ENCODE results near the gene NCAPG2.

Gene NCAPG2

DNA sequence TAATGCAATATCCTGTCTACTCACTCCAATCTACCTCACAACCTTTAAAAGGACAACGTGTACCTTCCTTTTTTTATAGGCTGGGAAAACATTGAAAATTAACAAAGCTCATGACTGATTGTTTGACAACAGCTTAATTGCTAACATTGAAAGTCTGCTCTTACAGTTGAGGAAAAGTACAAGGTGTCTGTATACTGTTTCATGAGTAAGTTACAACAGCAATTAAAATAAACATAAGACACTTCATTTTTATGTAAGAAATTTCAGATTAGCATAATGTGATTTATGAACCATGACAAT is 28.6 kb upstream of the NCAPG2 start:
- Histone ChIP-seq H3K79me2 (ENCODE audit: insufficient read depth, low read depth) (no peaks in the 10 kb centered on the region), H3K36me3 (ENCODE audit: insufficient read depth) (no peaks in the 10 kb centered on the region), H3K4me1 (ENCODE audit: low read depth, poor library complexity, severe bottlenecking) (no peaks in the 10 kb centered on the region), H4K20me1 (ENCODE audit: insufficient read depth) (no peaks in the 10 kb centered on the region), H3K4me3 (IDR thresholded peaks at IDR 0.05; ENCODE audit: insufficient read depth, low read depth, low read length) (no peak overlapping the region), H3K9ac (no peak overlapping the region), H3K27ac (no peak overlapping the region), H3K4me2 (no peak overlapping the region), H2AFZ (ENCODE audit: low read depth) (no peak overlapping the region), H3K27me3 (ENCODE audit: insufficient read depth, low read depth) (no peaks in the 10 kb centered on the region)
- TF ChIP-seq, protein P1, sequence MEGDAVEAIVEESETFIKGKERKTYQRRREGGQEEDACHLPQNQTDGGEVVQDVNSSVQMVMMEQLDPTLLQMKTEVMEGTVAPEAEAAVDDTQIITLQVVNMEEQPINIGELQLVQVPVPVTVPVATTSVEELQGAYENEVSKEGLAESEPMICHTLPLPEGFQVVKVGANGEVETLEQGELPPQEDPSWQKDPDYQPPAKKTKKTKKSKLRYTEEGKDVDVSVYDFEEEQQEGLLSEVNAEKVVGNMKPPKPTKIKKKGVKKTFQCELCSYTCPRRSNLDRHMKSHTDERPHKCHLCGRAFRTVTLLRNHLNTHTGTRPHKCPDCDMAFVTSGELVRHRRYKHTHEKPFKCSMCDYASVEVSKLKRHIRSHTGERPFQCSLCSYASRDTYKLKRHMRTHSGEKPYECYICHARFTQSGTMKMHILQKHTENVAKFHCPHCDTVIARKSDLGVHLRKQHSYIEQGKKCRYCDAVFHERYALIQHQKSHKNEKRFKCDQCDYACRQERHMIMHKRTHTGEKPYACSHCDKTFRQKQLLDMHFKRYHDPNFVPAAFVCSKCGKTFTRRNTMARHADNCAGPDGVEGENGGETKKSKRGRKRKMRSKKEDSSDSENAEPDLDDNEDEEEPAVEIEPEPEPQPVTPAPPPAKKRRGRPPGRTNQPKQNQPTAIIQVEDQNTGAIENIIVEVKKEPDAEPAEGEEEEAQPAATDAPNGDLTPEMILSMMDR (conservative IDR thresholded peaks at IDR 0.05; ENCODE audit: low read depth, low read length): no peak

DNA sequence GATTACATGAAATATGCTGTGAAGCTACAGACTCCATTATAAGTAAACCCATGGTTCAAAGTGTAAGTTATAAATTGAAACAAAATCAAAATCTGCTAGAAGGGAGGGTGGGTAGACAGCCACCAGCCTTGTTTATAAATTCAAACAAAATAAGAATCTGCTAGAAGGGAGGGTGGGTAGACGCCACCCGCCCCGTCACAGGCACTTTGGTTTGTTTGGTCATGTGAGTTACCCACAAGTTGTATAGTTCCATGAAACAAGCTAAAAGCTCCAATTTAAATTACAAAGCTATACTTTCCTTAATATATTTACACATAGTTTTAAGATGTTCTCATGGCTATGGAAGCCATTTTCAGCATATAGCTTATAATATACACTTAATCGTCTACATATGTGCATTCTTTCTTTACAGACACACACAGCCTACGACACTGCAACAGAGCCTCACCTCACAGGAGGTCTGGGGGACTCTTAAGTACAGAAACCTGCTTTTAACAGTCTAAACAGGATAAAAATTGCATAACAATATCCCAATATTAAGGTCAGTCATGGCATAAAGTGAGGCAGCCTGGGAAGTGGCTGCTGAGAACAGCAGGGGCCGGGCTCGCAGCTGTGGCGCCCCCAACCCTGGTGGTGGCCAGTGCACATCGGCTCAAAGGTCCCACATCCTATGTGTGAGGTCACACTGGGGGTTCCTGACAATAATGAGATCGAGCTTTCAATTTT is 28.1 kb upstream of the NCAPG2 start:
- Histone ChIP-seq H3K79me2 (ENCODE audit: insufficient read depth, low read depth) (no peaks in the 10 kb centered on the region), H3K4me3 (IDR thresholded peaks at IDR 0.05; ENCODE audit: insufficient read depth, low read depth, low read length) (no peak overlapping the region), H3K27ac (no peak overlapping the region), H3K4me1 (ENCODE audit: low read depth, poor library complexity, severe bottlenecking) (no peaks in the 10 kb centered on the region), H3K36me3 (ENCODE audit: insufficient read depth) (no peaks in the 10 kb centered on the region), H3K4me2 (no peak overlapping the region), H3K27me3 (ENCODE audit: insufficient read depth, low read depth) (no peaks in the 10 kb centered on the region), H2AFZ (ENCODE audit: low read depth) (no peak overlapping the region), H3K9ac (no peak overlapping the region), H4K20me1 (ENCODE audit: insufficient read depth) (no peaks in the 10 kb centered on the region)
- TF ChIP-seq, protein P1 (conservative IDR thresholded peaks at IDR 0.05; ENCODE audit: low read depth, low read length): no peak

DNA sequence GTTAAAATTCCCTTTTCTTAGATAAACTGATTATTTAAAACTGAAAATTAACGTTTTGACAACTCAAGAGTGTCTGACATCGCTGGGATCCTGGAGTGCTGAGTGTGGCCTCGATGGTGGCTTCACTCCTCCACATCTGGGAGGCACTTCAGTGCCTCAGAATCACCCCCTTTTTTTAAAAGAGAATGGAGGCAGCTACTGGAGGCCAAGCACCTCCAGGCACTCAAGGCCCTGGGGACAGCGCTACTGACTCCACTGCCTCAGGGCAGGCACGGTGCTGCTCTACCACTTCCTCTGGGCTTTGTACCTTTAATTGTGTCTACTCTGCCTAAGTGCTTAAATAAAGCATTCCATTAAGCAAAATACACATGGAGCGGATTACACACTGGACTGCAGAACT is 27.2 kb upstream of the NCAPG2 start:
- Histone ChIP-seq H3K4me3 (IDR thresholded peaks at IDR 0.05; ENCODE audit: insufficient read depth, low read depth, low read length) (no peak overlapping the region), H3K79me2 (ENCODE audit: insufficient read depth, low read depth) (no peaks in the 10 kb centered on the region), H3K36me3 (ENCODE audit: insufficient read depth) (no peaks in the 10 kb centered on the region), H2AFZ (ENCODE audit: low read depth) (no peak overlapping the region), H3K4me1 (ENCODE audit: low read depth, poor library complexity, severe bottlenecking) (no peaks in the 10 kb centered on the region), H3K27ac (no peak overlapping the region), H4K20me1 (ENCODE audit: insufficient read depth) (no peaks in the 10 kb centered on the region), H3K4me2 (no peak overlapping the region), H3K27me3 (ENCODE audit: insufficient read depth, low read depth) (no peaks in the 10 kb centered on the region), H3K9ac (no peak overlapping the region)
- TF ChIP-seq, protein P1 (conservative IDR thresholded peaks at IDR 0.05; ENCODE audit: low read depth, low read length): no peak

DNA sequence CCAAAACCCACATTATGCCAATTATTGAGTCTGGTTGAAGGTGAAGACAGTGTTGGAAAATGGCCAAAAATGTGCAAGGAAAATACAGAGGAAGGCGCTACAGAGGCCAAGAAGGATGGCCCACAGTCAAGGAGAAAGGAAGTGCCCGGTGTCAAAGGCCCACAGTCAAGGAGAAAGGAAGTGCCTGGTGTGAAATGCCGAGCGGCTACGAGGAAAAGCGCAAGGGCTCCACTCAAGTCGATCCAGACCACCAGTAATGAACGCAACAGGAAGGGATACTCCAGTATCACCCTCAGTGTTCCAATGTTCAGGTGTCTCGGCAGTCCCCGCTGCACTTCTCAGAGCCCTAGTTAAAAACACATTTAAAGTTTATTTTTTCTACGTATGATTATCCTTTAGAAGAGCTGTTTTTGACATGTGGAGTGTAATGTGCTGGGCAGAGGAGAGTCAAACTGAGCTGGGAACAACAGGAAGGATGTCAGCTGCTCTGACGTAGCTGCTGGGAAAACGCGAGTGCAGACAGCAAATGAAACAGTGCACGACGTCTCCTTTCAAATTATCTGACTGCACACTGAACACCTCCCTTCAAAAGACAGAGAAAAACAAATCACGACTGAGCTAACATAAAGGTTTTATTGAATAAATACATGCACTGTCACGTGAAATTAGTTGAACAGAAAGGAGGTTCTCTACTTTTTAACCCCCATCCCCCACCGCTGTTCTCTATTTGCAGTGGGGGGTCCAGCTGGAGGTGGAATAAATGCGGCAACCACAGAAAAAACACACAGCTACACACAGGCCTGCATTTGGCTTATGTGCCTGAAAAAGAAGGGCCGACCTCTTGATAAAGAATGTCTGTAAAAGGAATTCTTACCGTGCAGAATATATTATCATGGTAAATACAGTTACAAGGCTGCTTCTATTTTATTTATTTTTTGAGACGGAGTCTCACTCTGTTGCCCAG is 26.1 kb upstream of the NCAPG2 start:
- Histone ChIP-seq H3K4me2 (no peak overlapping the region), H3K27ac (no peak overlapping the region), H3K4me3 (IDR thresholded peaks at IDR 0.05; ENCODE audit: insufficient read depth, low read depth, low read length) (no peak overlapping the region), H3K9ac (no peak overlapping the region), H3K36me3 (ENCODE audit: insufficient read depth) (no peaks in the 10 kb centered on the region), H2AFZ (ENCODE audit: low read depth) (no peak overlapping the region), H3K27me3 (ENCODE audit: insufficient read depth, low read depth) (no peaks in the 10 kb centered on the region), H4K20me1 (ENCODE audit: insufficient read depth) (no peaks in the 10 kb centered on the region), H3K4me1 (ENCODE audit: low read depth, poor library complexity, severe bottlenecking) (no peaks in the 10 kb centered on the region), H3K79me2 (ENCODE audit: insufficient read depth, low read depth) (no peaks in the 10 kb centered on the region)
- TF ChIP-seq, protein P1 (conservative IDR thresholded peaks at IDR 0.05; ENCODE audit: low read depth, low read length): no peak
